Pons (tissue), 1 donor: ENCODE data around the gene ZNF407.

Experiments
- DNase-seq: peaks from one replicate; pipeline ENCODE4 v3.0.0-alpha.2; 2016; ENCODE audit warnings: low spot score

ZNF407 gene

DNA sequence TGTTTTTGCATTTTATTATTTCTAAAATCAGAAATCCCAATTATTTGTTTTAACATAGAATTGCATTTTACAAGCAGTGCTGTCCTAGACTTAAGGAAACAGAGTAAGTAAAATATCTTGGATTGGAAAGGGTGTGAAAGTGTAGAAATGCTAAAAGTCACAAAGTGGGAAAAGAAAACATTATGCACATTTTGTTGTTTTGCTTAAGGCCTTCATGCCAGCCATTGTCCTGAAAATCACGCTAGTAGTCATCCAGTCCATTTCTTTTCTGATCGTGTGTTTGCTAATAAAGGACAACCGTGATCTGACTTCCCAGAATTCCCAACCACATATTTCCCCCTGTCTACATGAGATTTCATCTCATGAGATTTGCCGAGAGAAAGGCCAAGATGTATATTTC, 412.2 kb downstream of the ZNF407 start:
- DNase-seq, result no peak

- DNase-seq, result no peak
These were observed 412.6 kb downstream of the ZNF407 start for GRCh38 chr18:75010278-75010677.

- DNase-seq, result no peak
These were observed 413.0 kb downstream of the ZNF407 start for GRCh38 chr18:75010689-75011088.

- no peak for DNase-seq
These were observed 418.5 kb downstream of the ZNF407 start for GRCh38 chr18:75016025-75016717.

DNA sequence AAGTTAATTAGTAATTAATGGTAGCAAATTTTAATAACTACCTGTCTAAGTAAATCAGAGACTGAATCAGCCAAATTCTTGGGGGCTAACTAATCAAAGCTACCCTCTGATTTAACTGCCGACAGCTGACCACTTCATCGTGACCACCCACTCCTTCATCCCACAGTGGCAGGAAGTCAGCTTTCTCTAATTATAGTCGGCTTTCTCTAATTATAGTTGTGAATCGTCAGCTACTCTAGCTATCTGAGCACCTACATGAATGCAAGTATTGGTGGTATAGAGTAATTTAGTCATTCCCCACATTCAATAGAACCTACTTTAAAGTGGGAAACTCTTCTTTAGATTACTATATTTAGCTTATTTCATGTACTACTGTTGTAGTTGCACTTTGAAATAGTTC, 425.8 kb downstream of the ZNF407 start:
- no peak for DNase-seq

GRCh38 chr18:75024871-75025270, 427.2 kb downstream of the ZNF407 start:
- DNase-seq, result no peak

DNA sequence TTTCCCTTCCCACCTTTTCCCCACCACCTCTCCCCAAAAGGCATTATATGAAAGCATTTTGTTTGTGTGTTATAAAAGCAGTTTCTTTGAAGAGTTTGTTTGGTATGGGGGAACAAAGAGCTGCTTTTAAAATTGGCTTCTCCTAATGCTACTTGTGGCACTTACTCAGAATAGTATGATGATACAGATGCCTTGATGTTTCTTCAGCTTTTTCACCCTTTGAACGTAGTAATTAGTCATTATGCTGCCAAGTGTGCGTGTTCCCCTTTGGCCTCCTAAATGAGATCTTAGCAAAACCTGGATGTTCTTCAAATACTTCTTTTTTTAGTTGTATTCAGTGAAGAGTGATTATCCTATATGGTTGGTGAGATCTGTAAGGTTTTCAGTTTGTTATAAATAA, 427.9 kb downstream of the ZNF407 start:
- no peak for DNase-seq

- DNase-seq, result no peak
These were observed 431.8 kb downstream of the ZNF407 start for GRCh38 chr18:75029481-75029880.

GRCh38 chr18:75031717-75032317, 434.1 kb downstream of the ZNF407 start:
- no peak for DNase-seq

GRCh38 chr18:75033516-75033915, 435.8 kb downstream of the ZNF407 start:
- no peak for DNase-seq

- no peak for DNase-seq
These were observed 437.3 kb downstream of the ZNF407 start for GRCh38 chr18:75034937-75035336.

GRCh38 chr18:75035928-75036327, 438.3 kb downstream of the ZNF407 start:
- DNase-seq, result no peak

DNA sequence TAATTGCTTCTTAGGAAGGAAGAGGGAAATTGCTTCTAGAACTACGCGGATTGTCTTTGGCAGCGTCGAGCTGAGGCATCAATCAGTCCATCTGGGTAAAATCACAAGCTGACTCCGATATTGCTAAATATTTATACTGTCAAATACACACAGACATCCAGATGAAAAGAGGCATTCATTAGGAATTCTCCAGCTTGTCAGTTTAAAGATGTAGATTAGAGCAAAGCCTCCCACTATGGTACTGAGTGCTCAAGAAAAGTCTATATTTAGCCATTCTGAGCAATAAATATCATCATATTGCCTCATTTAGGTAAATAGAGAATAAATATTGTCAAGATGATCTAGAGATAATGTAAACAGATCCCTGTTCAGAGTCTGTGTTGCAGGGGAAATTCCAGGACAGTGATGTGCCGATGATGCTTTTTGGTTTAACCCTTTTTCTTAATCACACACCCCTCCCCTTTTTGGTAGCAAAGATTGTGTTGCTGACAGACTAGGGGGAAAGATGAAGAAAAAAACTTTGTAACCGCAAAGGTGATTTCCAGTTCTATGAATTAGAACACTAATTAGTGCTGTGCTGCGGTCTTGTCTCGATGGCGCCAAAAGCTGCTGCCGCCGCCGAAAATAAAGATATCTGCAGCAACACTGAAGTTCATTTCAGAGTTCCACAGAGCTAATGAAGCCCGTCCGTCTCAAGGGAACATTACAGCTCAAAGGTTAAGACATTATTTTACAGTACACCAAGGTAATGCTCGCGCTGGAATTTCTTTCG, 439.4 kb downstream of the ZNF407 start:
- DNase-seq, result no peak

- no peak for DNase-seq
These were observed 440.0 kb downstream of the ZNF407 start for GRCh38 chr18:75037689-75037955.

GRCh38 chr18:75041586-75041985, 443.9 kb downstream of the ZNF407 start:
- peak; percentile 42 for DNase-seq

DNA sequence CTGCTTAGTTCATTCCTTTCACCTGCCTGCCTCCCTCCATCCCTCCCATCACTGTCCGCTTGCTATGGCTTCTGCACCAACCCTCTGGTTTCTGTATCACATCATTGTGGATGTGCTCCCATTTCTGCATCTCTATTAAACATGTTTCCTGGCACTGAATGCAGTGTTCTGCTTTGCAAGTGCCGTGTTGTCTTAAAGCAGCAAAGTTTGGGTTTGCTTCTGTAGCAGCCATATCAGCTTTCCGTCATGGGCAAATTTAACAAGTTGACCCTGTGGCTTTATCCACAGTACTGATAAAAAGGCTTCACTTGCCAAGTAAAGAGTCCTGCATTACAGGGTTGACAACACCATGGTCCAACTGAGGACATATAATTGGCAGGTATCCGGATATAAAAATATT, 445.8 kb downstream of the ZNF407 start:
- no peak for DNase-seq

DNA sequence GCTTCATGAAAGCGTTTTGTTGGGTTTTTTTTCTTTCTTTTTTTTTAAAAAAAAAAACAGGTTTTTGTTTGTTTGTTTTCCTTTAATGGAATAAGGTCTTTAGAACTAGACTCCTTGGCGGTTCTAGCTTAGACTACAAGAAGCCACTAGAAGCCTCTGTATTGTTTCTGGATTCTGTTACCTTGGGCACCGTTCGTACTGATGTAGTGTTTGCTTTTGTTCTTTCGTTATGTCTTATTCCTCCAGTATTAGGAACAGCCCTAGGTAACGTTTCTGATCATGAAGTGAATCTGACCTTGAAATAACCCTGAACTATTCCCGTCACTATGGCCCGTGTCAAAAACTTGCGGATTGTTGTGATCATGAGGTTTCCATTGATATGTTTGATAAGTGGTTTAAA, 446.6 kb downstream of the ZNF407 start:
- no peak for DNase-seq

DNA sequence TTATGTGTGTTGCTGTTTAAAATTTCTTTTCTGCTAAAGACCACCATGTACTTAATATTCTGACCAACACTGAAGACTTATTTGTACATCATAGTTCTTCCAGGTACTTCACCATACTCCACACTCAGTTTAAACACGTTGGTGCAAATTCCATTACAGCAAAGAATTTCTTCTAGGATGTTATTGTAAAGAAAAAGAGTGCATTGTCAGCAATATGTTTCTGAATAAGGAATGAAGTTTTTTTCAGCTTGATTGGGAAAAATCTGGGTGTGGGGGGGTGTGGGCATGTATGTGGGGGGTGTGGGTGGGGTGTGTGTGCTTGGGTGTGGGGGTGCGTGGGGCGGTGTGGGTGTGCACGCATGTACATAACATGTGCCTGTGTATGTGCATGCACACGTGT, 447.1 kb downstream of the ZNF407 start:
- DNase-seq, result no peak

DNA sequence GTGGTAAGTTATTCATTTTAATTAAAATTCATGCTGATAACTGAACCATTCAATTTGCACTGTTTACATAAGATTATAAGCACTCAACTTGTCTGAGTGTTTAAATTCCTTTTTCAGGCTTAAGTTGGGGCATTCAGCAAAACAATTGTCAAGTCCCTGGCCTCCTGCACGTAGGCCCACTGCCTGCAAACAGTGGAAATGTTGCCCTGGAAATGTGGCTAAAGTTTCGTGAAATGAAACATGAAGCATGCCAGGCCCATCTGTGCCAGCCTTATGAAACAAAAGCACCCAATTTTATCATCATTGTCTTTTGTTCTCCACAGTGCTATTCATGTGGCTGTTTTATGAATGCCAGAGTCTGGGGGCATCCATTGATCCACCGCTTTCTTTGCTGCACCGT, 447.6 kb downstream of the ZNF407 start:
- DNase-seq, result no peak

DNA sequence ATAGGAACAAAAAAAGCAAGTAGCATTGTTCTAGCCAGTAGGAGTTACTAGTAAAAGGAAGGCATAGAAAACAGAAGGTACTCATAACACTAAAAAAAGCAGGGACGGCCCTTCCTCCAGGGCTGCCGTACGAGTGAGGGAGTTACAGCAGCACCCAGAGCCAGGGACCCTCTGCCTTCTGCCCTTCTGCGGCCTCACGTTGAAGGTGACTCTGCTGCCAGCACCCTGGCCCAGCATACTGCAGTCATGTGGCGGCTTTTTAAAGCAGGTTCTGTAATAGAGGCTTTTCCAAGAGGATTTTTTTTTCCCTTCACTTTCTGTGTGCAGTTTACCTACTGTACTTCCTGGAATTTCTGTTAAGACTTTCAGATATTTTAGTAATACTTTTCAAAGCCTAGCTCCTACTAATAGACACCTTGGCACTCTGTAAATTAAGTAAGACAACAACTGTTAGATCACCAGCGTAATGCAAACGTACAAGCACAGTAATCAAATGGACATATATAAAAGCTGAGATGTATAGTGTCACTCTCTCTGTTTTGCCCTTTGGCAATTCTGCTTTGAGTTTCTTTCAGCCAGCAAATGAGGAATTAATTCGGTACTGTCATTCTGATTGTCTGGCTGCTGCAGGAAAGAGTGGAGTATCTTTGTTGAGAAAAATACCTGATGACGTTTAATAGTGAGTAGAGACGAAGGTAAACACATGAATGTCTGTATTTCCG, 449.7 kb downstream of the ZNF407 start:
- DNase-seq, result no peak

- DNase-seq, result no peak
These were observed 451.2 kb downstream of the ZNF407 start for GRCh38 chr18:75048776-75049454.

- DNase-seq, result no peak
These were observed 451.8 kb downstream of the ZNF407 start for GRCh38 chr18:75049455-75049789.
